ENCODE results near the gene INPP5D. TPM values are rescaled to one million over a fixed set of nuclear protein-coding genes. Genes with fewer than 3 reads are reported as not detected.
"Not testable (repeated sequence)": the region's sequence is repeated elsewhere in the genome, so short reads cannot be mapped to it uniquely, and the experiment has no call there.

Gene INPP5D
- total RNA-seq, 1 donor from 2014 or later, result 61.2 TPM

DNA sequence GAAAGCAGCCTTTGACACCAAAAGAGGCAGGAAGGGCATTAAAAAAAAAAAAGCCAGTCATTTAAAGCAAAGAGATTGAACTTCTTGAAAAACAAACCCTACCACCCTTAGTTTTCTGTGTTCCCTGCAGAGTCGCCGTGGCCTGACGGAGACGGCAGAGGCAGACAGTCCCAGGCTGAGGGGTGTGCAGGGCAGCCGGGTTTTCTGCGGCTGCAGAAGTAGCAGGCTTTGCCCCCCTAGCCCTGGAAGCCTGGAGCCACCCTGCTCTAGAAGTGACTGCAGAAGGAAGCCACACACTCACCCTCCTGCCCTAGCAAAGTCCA lies 2.8 kb downstream of the INPP5D start:
- Mint-ChIP-seq H3K27ac (peak overlapping the region; percentile 99), H3K9me3 (no peaks in the 10 kb centered on the region), H3K4me3 (peak overlapping the region; percentile 97), H3K36me3 (ENCODE audit: low read depth) (peaks cover 27% of the 10 kb centered on the region), H3K27me3 (ENCODE audit: insufficient read depth) (no peaks in the 10 kb centered on the region), H3K4me1 (ENCODE audit: low read depth) (peaks cover 59% of the 10 kb centered on the region)
- no peak for DNase-seq (ENCODE audit: low spot score)
- intact Hi-C loops (cut with micrococcal nuclease), result no loop called here

DNA sequence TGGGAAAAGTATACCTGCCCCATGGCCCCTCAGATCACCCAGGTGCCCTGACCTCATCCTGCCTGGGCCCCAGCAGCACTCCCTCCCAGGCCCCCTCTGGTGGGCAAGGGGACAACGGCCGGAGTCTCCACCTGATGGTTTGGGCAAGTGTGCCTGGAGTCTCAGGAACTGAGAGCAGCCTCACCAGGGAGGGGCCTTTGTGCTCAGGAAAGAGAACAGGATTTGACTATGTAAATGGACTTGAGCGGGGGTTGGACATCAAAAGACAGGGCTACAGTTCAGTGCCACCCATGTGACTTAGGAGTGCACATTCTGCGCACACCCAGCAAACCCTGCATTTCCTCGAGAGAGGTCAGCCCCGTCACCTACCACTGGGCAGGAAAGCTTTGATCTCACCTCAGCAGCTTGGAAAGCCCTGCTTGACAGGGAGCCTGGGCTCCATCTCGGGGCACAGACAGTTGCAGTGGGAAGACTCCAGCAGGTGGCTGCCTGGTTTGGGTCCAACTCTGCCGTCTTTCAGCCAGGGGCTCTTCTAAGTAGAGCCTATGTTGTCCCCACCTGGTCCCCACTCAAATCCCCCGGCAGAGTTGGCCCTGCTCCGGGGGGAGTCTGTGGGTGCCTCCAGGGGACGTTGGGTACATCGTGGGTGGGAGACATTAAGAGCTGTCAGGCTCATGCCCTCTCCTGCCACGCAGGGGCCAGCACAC lies 3.3 kb downstream of the INPP5D start:
- intact Hi-C loops (cut with micrococcal nuclease), result no loop called here
- H3K36me3 Mint-ChIP-seq (ENCODE audit: low read depth), result peaks cover 28% of the 10 kb centered on the region
- no peaks in the 10 kb centered on the region for H3K9me3 Mint-ChIP-seq
- H3K4me1 Mint-ChIP-seq (ENCODE audit: low read depth), result peaks cover 58% of the 10 kb centered on the region
- H3K4me3 Mint-ChIP-seq, result peak overlapping the region; percentile 97
- H3K27me3 Mint-ChIP-seq (ENCODE audit: insufficient read depth), result no peaks in the 10 kb centered on the region
- peak overlapping the region; percentile 99 for H3K27ac Mint-ChIP-seq
- DNase-seq (ENCODE audit: low spot score), result no peak

DNA sequence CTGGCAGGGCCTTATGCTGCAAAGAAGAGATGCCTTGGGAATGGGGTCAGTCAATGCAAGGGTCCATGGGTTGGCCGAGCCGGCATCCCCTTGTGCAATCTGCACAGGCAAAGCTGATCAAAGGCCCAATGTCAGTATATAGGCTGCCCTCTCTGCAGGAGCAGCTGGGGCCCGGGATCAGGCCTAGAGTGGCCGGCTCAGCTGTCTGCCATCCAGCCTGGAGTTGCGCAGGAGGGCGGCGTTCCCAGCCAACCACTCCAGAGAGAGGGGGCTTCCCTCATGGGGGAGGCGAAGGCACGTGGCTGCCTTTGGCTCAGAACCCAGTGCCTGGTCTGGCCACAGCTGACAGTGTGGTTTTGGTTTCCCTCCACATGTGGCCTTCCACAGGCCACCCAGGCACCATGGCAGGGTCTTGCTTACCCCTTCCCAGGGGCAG lies 3.9 kb downstream of the INPP5D start:
- intact Hi-C loops (cut with micrococcal nuclease), result no loop called here
- H3K27me3 Mint-ChIP-seq (ENCODE audit: insufficient read depth), result no peaks in the 10 kb centered on the region
- no peak for DNase-seq (ENCODE audit: low spot score)
- no peaks in the 10 kb centered on the region for H3K9me3 Mint-ChIP-seq
- peak overlapping the region; percentile 97 for H3K4me3 Mint-ChIP-seq
- H3K4me1 Mint-ChIP-seq (ENCODE audit: low read depth), result peaks cover 58% of the 10 kb centered on the region
- peaks cover 32% of the 10 kb centered on the region for H3K36me3 Mint-ChIP-seq (ENCODE audit: low read depth)
- H3K27ac Mint-ChIP-seq, result no peak overlapping the region

- Mint-ChIP-seq H3K27me3 (ENCODE audit: insufficient read depth) (no peaks in the 10 kb centered on the region), H3K36me3 (ENCODE audit: low read depth) (peaks cover 32% of the 10 kb centered on the region), H3K4me3 (no peak overlapping the region), H3K4me1 (ENCODE audit: low read depth) (peaks cover 64% of the 10 kb centered on the region), H3K27ac (peak overlapping the region; percentile 1), H3K9me3 (no peaks in the 10 kb centered on the region)
- intact Hi-C loops (cut with micrococcal nuclease), result no loop called here
- no peak for DNase-seq (ENCODE audit: low spot score)
Measured at GRCh38 chr2:233064530-233065199, 4.5 kb downstream of the INPP5D start.

- Mint-ChIP-seq H3K36me3 (ENCODE audit: low read depth) (peaks cover 36% of the 10 kb centered on the region), H3K4me1 (ENCODE audit: low read depth) (peaks cover 64% of the 10 kb centered on the region)
- H3K27me3 Mint-ChIP-seq (ENCODE audit: insufficient read depth); H3K9me3 Mint-ChIP-seq; H3K27ac Mint-ChIP-seq; DNase-seq (ENCODE audit: low spot score); H3K4me3 Mint-ChIP-seq; intact Hi-C loops (cut with micrococcal nuclease): not testable (repeated sequence)
Measured at GRCh38 chr2:233065200-233065589, 5.1 kb downstream of the INPP5D start.

- no peak overlapping the region for H3K27ac Mint-ChIP-seq
- intact Hi-C loops (cut with micrococcal nuclease), result no loop called here
- H3K9me3 Mint-ChIP-seq, result no peaks in the 10 kb centered on the region
- no peaks in the 10 kb centered on the region for H3K27me3 Mint-ChIP-seq (ENCODE audit: insufficient read depth)
- no peak for DNase-seq (ENCODE audit: low spot score)
- H3K4me3 Mint-ChIP-seq, result no peak overlapping the region
- peaks cover 40% of the 10 kb centered on the region for H3K36me3 Mint-ChIP-seq (ENCODE audit: low read depth)
- H3K4me1 Mint-ChIP-seq (ENCODE audit: low read depth), result peaks cover 70% of the 10 kb centered on the region
Measured at GRCh38 chr2:233065954-233066470, 5.9 kb downstream of the INPP5D start.

GRCh38 chr2:233068762-233069418 lies 8.7 kb downstream of the INPP5D start:
- H3K4me3 Mint-ChIP-seq, result no peak overlapping the region
- peak overlapping the region; percentile 75 for H3K27ac Mint-ChIP-seq
- peaks cover 49% of the 10 kb centered on the region for H3K36me3 Mint-ChIP-seq (ENCODE audit: low read depth)
- no peaks in the 10 kb centered on the region for H3K27me3 Mint-ChIP-seq (ENCODE audit: insufficient read depth)
- intact Hi-C loops (cut with micrococcal nuclease), result no loop called here
- H3K4me1 Mint-ChIP-seq (ENCODE audit: low read depth), result peaks cover 52% of the 10 kb centered on the region
- H3K9me3 Mint-ChIP-seq, result peaks cover 5% of the 10 kb centered on the region
- no peak for DNase-seq (ENCODE audit: low spot score)

DNA sequence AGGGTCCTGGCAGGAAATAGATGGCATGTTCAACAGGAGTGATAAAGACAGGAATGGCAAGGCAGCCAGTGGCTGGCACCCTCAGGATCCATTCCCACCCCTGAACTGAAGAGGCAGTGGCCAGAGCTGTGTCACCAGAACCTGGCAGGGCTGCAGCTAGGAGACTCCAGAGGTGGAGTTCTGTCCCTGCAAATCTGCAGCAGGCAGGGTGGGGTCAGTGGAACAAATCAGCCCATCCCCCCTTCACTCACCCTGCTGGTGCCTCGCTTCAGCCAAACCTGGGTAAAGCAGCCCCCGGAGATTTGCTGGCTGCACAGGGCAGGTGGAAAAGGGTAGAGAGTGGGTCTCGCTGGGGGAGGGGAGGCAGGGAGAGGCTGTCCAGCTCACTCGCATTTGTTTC lies 12.7 kb downstream of the INPP5D start:
- Mint-ChIP-seq H3K27me3 (ENCODE audit: insufficient read depth) (no peaks in the 10 kb centered on the region), H3K9me3 (peaks cover 5% of the 10 kb centered on the region), H3K27ac (no peak overlapping the region), H3K4me3 (no peak overlapping the region), H3K36me3 (ENCODE audit: low read depth) (peaks cover 34% of the 10 kb centered on the region), H3K4me1 (ENCODE audit: low read depth) (peaks cover 31% of the 10 kb centered on the region)
- intact Hi-C loops (cut with micrococcal nuclease), result no loop called here
- no peak for DNase-seq (ENCODE audit: low spot score)

- Mint-ChIP-seq H3K27ac (no peak overlapping the region), H3K4me1 (ENCODE audit: low read depth) (peaks cover 29% of the 10 kb centered on the region), H3K9me3 (peaks cover 5% of the 10 kb centered on the region), H3K36me3 (ENCODE audit: low read depth) (peaks cover 32% of the 10 kb centered on the region), H3K4me3 (no peak overlapping the region), H3K27me3 (ENCODE audit: insufficient read depth) (no peaks in the 10 kb centered on the region)
- DNase-seq (ENCODE audit: low spot score), result no peak
- intact Hi-C loops (cut with micrococcal nuclease), result no loop called here
Measured at GRCh38 chr2:233074106-233074505, 14.0 kb downstream of the INPP5D start.

DNA sequence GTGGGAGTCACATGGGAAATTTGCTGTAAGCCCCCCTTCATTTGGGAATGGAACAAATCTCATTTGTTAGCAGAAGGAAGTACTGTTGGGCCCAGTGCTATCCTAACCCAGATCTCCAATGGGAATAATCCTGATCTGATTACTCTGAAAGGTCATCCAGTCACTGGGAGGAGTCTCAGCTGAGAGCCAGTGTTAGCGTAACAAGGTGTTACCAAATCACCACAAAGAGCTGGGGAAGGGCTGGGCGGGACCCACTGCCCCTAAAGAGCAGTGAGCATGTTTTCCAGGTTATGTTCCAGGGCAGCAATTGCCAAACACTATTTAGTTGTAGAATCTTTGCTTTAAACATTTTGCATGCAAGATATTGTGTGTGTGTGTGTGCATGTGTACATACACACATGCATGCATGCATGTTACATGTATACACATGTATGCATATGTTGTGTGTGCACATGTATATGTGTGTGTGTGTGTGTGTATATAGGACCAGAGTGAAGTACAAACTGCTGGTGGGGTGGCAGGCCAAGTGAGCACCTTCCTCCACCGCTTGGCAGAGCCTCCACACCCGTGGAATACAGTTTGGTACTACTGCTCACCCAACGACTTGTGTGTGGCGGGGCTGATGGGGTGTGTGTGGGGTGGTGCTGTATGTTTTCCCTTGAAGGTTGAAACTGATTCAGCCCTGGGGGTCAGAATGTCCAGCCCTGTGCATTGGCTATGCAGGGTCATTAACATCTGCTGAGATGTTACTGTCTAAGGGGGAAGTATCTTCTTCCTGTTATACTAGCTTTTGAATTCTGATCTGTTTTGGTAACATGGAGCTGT lies 15.2 kb downstream of the INPP5D start:
- Mint-ChIP-seq H3K9me3 (peaks cover 5% of the 10 kb centered on the region), H3K4me3 (no peak overlapping the region), H3K27ac (no peak overlapping the region), H3K36me3 (ENCODE audit: low read depth) (peaks cover 36% of the 10 kb centered on the region), H3K27me3 (ENCODE audit: insufficient read depth) (no peaks in the 10 kb centered on the region), H3K4me1 (ENCODE audit: low read depth) (peaks cover 27% of the 10 kb centered on the region)
- intact Hi-C loops (cut with micrococcal nuclease), result no loop called here
- no peak for DNase-seq (ENCODE audit: low spot score)

DNA sequence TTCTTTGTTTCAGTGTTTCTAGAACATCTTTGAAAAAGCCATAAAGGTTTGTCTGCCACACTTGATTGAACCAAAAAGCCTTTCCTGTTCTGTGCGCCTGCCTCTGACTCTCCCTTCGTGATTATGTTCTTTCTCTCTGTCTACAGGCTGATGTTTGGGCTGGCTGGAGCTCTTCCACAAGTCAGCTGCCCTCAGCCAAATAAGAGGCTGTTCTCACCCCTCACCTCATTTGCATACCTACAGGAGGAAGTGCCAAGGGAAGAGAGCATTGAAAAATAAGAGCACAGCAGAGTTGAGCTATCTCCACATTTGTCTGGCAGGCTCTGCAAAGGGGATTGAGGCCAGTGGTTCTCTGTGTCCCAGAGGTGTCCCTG lies 15.8 kb downstream of the INPP5D start:
- Mint-ChIP-seq H3K27me3 (ENCODE audit: insufficient read depth) (no peaks in the 10 kb centered on the region), H3K9me3 (peaks cover 5% of the 10 kb centered on the region), H3K4me1 (ENCODE audit: low read depth) (peaks cover 27% of the 10 kb centered on the region), H3K4me3 (no peak overlapping the region), H3K36me3 (ENCODE audit: low read depth) (peaks cover 34% of the 10 kb centered on the region), H3K27ac (no peak overlapping the region)
- no peak for DNase-seq (ENCODE audit: low spot score)
- intact Hi-C loops (cut with micrococcal nuclease), result loop anchor here (1.0 kb wide), 2 partner anchors 8 to 9 kb away; no protein-coding TSS in a partner anchor

GRCh38 chr2:233076749-233077148 lies 16.6 kb downstream of the INPP5D start:
- Mint-ChIP-seq H3K4me3 (peak overlapping the region; percentile 45), H3K9me3 (peaks cover 2% of the 10 kb centered on the region), H3K27me3 (ENCODE audit: insufficient read depth) (no peaks in the 10 kb centered on the region), H3K27ac (peak overlapping the region; percentile 70), H3K4me1 (ENCODE audit: low read depth) (peaks cover 33% of the 10 kb centered on the region), H3K36me3 (ENCODE audit: low read depth) (peaks cover 29% of the 10 kb centered on the region)
- intact Hi-C loops (cut with micrococcal nuclease), result loop anchor here (1.0 kb wide), 2 partner anchors 8 to 9 kb away; no protein-coding TSS in a partner anchor
- no peak for DNase-seq (ENCODE audit: low spot score)
